Neural progenitor cell (in vitro differentiated cells): ENCODE measurements around the gene SSC4D. TPM values are rescaled to one million over a fixed set of nuclear protein-coding genes. Genes with fewer than 3 reads are reported as not detected.

Source experiments
- DNase-seq: peaks from one replicate; pipeline ENCODE4 v3.0.0-alpha.2; 2016; ENCODE audit warnings: low spot score
- H2AFZ ChIP-seq: fragments of 200-600 bp; sonication (generic); replicated peaks from 2 replicates; pipeline ENCODE4 v1.6.1; 2016; ENCODE audit warnings: antibody characterized with exemption
- H3F3A ChIP-seq: fragments of 200-600 bp; sonication (generic); 2 replicates; pipeline ENCODE4 v1.6.1; 2016; ENCODE audit warnings: antibody characterized with exemption, low read depth
- H3K27ac ChIP-seq: fragments of 200-600 bp; sonication (generic); 2 replicates; pipeline ENCODE4 v1.5.1; 2016; ENCODE audit warnings: mild to moderate bottlenecking
- H3K27me3 ChIP-seq: fragments of 200-600 bp; sonication (generic); 2 replicates; pipeline ENCODE4 v1.6.1; 2016; ENCODE audit warnings: mild to moderate bottlenecking, moderate library complexity
- H3K36me3 ChIP-seq: fragments of 200-600 bp; sonication (generic); 2 replicates; pipeline ENCODE4 v1.5.1; 2016
- H3K4me1 ChIP-seq: fragments of 200-600 bp; sonication (generic); 2 replicates; pipeline ENCODE4 v1.6.1; 2016; ENCODE audit warnings: mixed run types
- H3K4me2 ChIP-seq: fragments of 200-600 bp; sonication (generic); 2 replicates; pipeline ENCODE4 v1.6.1; 2016
- H3K4me3 ChIP-seq: fragments of 200-600 bp; sonication (generic); 2 replicates; pipeline ENCODE4 v1.5.1; 2016
- H3K79me2 ChIP-seq: fragments of 200-600 bp; sonication (generic); 2 replicates; pipeline ENCODE4 v1.6.1; 2016; ENCODE audit warnings: low read depth
- H3K9ac ChIP-seq: fragments of 200-600 bp; sonication (generic); 2 replicates; pipeline ENCODE4 v1.6.1; 2016
- H3K9me3 ChIP-seq: fragments of 200-600 bp; sonication (generic); 2 replicates; pipeline ENCODE4 v1.5.1; 2016; ENCODE audit warnings: low read depth
- H4K20me1 ChIP-seq: fragments of 200-600 bp; sonication (generic); 2 replicates; pipeline ENCODE4 v1.6.1; 2016; ENCODE audit warnings: low read depth
- H3K27ac Mint-ChIP-seq: 3 replicates; pipeline ENCODE4 v1.8.0; 2021; ENCODE audit warnings: mixed read lengths
- H3K27me3 Mint-ChIP-seq: 2 replicates; pipeline ENCODE4 v1.8.0; 2022; ENCODE audit warnings: low read depth, mild to moderate bottlenecking, inconsistent platforms, moderate library complexity, mixed read lengths; ENCODE audit not compliant: insufficient read depth
- H3K36me3 Mint-ChIP-seq: 3 replicates; pipeline ENCODE4 v1.8.0; 2021; ENCODE audit warnings: mixed read lengths
- H3K4me1 Mint-ChIP-seq: 3 replicates; pipeline ENCODE4 v1.8.0; 2021; ENCODE audit warnings: mixed read lengths
- H3K4me3 Mint-ChIP-seq: 3 replicates; pipeline ENCODE4 v1.8.0; 2021; ENCODE audit warnings: mild to moderate bottlenecking, moderate library complexity, mixed read lengths
- H3K9me3 Mint-ChIP-seq: 3 replicates; pipeline ENCODE4 v1.8.0; 2020; ENCODE audit warnings: mixed read lengths
- CTCF ChIP-seq: fragments of 200-600 bp; sonication (generic); IDR thresholded peaks from 2 replicates; pipeline ENCODE4 v1.5.1; 2017; ENCODE audit warnings: antibody characterized with exemption, mild to moderate bottlenecking
- EZH2 ChIP-seq: fragments of 200-600 bp; sonication (generic); IDR thresholded peaks from 2 replicates; pipeline ENCODE4 v1.6.1; 2017; ENCODE audit warnings: antibody characterized with exemption, mild to moderate bottlenecking, moderate library complexity
- EZH2phosphoT487 ChIP-seq: fragments of 200-600 bp; sonication (generic); IDR thresholded peaks from 2 replicates; pipeline ENCODE4 v1.6.1; 2017; ENCODE audit warnings: antibody characterized with exemption
- total RNA-seq: library from RNA; depleted of rRNA; stranded (reverse); fragments of >200 nt; gene quantifications from 2 replicates; pipeline ENCODE4 v1.2.3, GENCODE V29; 2015; ENCODE audit warnings: low replicate concordance

Gene SSC4D
- total RNA-seq, 1 donor from 2014 or later = 0.43 TPM

- peaks cover 22% of the 10 kb centered on the region for H3K4me1 Mint-ChIP-seq
- peaks cover 23% of the 10 kb centered on the region for H3K36me3 ChIP-seq
Measured at GRCh38 chr7:76357475-76358010, 52.0 kb downstream of the SSC4D start.

GRCh38 chr7:76356823-76357222, 52.7 kb downstream of the SSC4D start:
- Mint-ChIP-seq H3K36me3 (peaks cover 35% of the 10 kb centered on the region), H3K27me3 (peaks cover under 1% of the 10 kb centered on the region), H3K4me1 (peaks cover 22% of the 10 kb centered on the region), H3K9me3 (peaks cover 25% of the 10 kb centered on the region), H3K27ac (no peak overlapping the region), H3K4me3 (peak overlapping the region; percentile 99)
- Histone ChIP-seq H2AFZ (no peak overlapping the region), H4K20me1 (peaks cover 64% of the 10 kb centered on the region), H3K79me2 (peaks cover 69% of the 10 kb centered on the region), H3K27me3 (no peaks in the 10 kb centered on the region), H3F3A (peaks cover 15% of the 10 kb centered on the region), H3K27ac (no peak overlapping the region), H3K36me3 (peaks cover 27% of the 10 kb centered on the region), H3K4me3 (peak overlapping the region; percentile 97), H3K4me2 (peak overlapping the region; percentile 99), H3K9me3 (no peaks in the 10 kb centered on the region), H3K4me1 (peaks cover 30% of the 10 kb centered on the region), H3K9ac (peak overlapping the region; percentile 85)
- peak; percentile 30 for DNase-seq
- no peak for TF ChIP-seq EZH2phosphoT487
- TF ChIP-seq CTCF = no peak
- TF ChIP-seq EZH2 = no peak

More at GRCh38 chr7:76357475-76358010, 52.0 kb downstream of the SSC4D start:
- TF ChIP-seq EZH2phosphoT487 = no peak
- TF ChIP-seq CTCF = no peak
- TF ChIP-seq EZH2 = no peak
- peaks cover 30% of the 10 kb centered on the region for H3K4me1 ChIP-seq
- DNase-seq = no peak
- H3K36me3 Mint-ChIP-seq = peaks cover 29% of the 10 kb centered on the region
- H2AFZ ChIP-seq = no peak overlapping the region
- peak overlapping the region; percentile 97 for H3K4me3 ChIP-seq
- H3K4me3 Mint-ChIP-seq = peak overlapping the region; percentile 99
- H3K27ac Mint-ChIP-seq = peak overlapping the region; percentile 98
- peaks cover 15% of the 10 kb centered on the region for H3F3A ChIP-seq
- no peaks in the 10 kb centered on the region for H3K27me3 ChIP-seq
- peak overlapping the region; percentile 99 for H3K4me2 ChIP-seq
- H3K9ac ChIP-seq = peak overlapping the region; percentile 85
- H4K20me1 ChIP-seq = peaks cover 56% of the 10 kb centered on the region
- H3K27ac ChIP-seq = peak overlapping the region; percentile 77
- H3K9me3 Mint-ChIP-seq = peaks cover 18% of the 10 kb centered on the region
- no peaks in the 10 kb centered on the region for H3K9me3 ChIP-seq
- peaks cover 2% of the 10 kb centered on the region for H3K27me3 Mint-ChIP-seq
- peaks cover 62% of the 10 kb centered on the region for H3K79me2 ChIP-seq

DNA sequence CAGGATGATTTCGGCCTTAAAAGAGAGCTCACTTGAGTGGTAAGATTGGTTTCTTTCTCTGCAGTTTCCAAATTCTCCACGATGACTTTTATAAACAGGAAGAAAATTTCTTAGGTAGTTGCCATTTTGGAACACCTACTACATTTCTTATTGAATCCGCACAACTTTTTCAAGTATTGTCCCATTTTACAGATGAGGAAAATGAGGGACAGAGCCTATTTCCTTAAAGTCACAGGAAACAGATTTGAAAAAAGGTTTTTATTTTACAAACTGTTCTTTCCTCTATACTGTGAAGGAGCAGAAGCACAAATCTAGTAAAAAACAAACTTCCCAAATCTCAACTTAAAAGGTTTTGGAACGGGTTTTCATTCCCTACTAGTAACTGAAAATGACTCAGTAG, 53.4 kb downstream of the SSC4D start:
- no peak for TF ChIP-seq EZH2
- TF ChIP-seq EZH2phosphoT487 = no peak
- TF ChIP-seq CTCF = no peak
- H3K4me1 ChIP-seq = peaks cover 30% of the 10 kb centered on the region
- no peak overlapping the region for H3K27ac ChIP-seq
- Mint-ChIP-seq H3K4me1 (peaks cover 22% of the 10 kb centered on the region), H3K27me3 (no peaks in the 10 kb centered on the region), H3K36me3 (peaks cover 43% of the 10 kb centered on the region), H3K9me3 (peaks cover 32% of the 10 kb centered on the region), H3K4me3 (peak overlapping the region; percentile 36), H3K27ac (no peak overlapping the region)
- peak overlapping the region; percentile 97 for H3K4me3 ChIP-seq
- H3K79me2 ChIP-seq = peaks cover 76% of the 10 kb centered on the region
- H3K4me2 ChIP-seq = peak overlapping the region; percentile 99
- H4K20me1 ChIP-seq = peaks cover 68% of the 10 kb centered on the region
- H2AFZ ChIP-seq = no peak overlapping the region
- H3K9me3 ChIP-seq = no peaks in the 10 kb centered on the region
- peaks cover 28% of the 10 kb centered on the region for H3K36me3 ChIP-seq
- H3F3A ChIP-seq = peaks cover 15% of the 10 kb centered on the region
- no peak overlapping the region for H3K9ac ChIP-seq
- DNase-seq = no peak
- H3K27me3 ChIP-seq = no peaks in the 10 kb centered on the region
